ENCODE results near the gene TIGIT.

DNA sequence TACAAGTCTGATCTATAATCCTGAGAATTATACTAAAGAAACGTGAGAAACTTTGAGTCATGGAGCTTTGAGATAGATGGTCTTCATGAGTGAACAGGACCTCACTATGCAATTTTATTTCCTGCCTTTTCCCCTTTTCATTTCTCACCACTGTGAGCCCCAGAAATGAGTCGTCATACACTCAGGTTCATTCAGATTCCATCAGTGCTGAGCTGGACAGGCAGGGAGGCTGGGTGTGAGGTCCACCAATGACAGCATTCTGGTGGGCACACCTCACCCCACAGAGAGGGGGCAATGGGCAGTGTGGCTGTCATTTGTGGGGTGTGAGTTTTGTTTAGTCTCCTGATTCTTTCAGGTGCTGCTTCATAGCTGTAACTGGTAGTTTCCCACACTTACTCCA is 16.9 kb downstream of the TIGIT start:
- TF ChIP-seq, protein P1, sequence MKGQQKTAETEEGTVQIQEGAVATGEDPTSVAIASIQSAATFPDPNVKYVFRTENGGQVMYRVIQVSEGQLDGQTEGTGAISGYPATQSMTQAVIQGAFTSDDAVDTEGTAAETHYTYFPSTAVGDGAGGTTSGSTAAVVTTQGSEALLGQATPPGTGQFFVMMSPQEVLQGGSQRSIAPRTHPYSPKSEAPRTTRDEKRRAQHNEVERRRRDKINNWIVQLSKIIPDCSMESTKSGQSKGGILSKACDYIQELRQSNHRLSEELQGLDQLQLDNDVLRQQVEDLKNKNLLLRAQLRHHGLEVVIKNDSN (IDR thresholded peaks at IDR 0.05; ENCODE audit: borderline replicate concordance, extremely low read length, insufficient read depth, low read depth, low read length) = no peak
- TF ChIP-seq, protein P2, sequence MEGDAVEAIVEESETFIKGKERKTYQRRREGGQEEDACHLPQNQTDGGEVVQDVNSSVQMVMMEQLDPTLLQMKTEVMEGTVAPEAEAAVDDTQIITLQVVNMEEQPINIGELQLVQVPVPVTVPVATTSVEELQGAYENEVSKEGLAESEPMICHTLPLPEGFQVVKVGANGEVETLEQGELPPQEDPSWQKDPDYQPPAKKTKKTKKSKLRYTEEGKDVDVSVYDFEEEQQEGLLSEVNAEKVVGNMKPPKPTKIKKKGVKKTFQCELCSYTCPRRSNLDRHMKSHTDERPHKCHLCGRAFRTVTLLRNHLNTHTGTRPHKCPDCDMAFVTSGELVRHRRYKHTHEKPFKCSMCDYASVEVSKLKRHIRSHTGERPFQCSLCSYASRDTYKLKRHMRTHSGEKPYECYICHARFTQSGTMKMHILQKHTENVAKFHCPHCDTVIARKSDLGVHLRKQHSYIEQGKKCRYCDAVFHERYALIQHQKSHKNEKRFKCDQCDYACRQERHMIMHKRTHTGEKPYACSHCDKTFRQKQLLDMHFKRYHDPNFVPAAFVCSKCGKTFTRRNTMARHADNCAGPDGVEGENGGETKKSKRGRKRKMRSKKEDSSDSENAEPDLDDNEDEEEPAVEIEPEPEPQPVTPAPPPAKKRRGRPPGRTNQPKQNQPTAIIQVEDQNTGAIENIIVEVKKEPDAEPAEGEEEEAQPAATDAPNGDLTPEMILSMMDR (IDR thresholded peaks at IDR 0.05 in 2 of 3, conservative IDR thresholded peaks at IDR 0.05 in 1 of 3; ENCODE audit: control insufficient read depth in 2 of 3, extremely low read depth in 1 of 3, insufficient read depth in 1 of 3, low read depth in 3 of 3, low read length in 3 of 3) = no peak
- TF ChIP-seq SREBF2 (IDR thresholded peaks at IDR 0.05; ENCODE audit: low read length) (no peak), HDGF (IDR thresholded peaks at IDR 0.05) (no peak), POLR2A (IDR thresholded peaks at IDR 0.05; ENCODE audit: low read depth, low read length) (no peak), SP1 (IDR thresholded peaks at IDR 0.05; ENCODE audit: low read depth, low read length) (no peak)

Measured in GM12878 (cell line).